ENCODE data around the gene CCNA2. TPM values are rescaled to one million over a fixed set of nuclear protein-coding genes. Genes with fewer than 3 reads are reported as not detected.

Gene CCNA2
- 0.81 TPM for total RNA-seq
- long read RNA-seq, partial matches to known transcripts, result 1 of 4 reads
- long read RNA-seq, other reads (novel, unspliced or antisense), result 0 of 4 reads

DNA sequence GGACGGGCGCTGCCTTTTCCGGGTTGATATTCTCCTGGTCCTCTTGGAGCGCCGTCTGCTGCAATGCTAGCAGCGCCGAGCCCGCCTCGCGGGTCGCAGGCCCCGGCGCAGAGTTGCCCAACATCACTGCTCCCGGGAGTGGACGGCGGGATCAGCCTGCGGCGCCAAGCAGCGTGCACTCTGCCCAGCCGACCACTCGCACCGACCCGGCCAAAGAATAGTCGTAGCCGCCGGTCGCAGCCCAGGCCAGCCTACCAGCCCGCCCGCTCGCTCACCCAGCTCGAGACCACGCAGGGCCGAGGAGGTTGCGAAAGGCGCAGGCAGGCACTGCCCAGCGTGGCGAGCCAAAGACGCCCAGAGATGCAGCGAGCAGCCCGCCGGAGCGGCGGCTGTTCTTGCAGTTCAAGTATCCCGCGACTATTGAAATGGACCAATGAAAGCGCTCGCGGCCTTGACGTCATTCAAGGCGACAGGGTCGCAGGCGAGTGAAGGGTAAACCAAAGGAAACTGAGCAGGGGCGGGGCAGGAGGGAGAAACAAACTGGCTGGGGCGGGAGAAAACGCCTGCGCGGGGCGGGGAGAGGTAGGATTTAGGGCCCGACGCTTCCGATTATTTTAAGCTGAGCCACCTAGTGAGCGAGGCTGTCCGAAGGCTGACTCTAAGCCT is at the start of gene CCNA2:
TSS of gene CCNA2 (minus strand) at position 379 of the 666 bp plus-strand sequence. CDS start at position 124, 255 bp downstream.
- ATAC-seq (ENCODE audit: poor library complexity) (peak; percentile 100), DNase-seq (peak; percentile 97)
- intact Hi-C loops (cut with DNase I), result no loop called here

DNA sequence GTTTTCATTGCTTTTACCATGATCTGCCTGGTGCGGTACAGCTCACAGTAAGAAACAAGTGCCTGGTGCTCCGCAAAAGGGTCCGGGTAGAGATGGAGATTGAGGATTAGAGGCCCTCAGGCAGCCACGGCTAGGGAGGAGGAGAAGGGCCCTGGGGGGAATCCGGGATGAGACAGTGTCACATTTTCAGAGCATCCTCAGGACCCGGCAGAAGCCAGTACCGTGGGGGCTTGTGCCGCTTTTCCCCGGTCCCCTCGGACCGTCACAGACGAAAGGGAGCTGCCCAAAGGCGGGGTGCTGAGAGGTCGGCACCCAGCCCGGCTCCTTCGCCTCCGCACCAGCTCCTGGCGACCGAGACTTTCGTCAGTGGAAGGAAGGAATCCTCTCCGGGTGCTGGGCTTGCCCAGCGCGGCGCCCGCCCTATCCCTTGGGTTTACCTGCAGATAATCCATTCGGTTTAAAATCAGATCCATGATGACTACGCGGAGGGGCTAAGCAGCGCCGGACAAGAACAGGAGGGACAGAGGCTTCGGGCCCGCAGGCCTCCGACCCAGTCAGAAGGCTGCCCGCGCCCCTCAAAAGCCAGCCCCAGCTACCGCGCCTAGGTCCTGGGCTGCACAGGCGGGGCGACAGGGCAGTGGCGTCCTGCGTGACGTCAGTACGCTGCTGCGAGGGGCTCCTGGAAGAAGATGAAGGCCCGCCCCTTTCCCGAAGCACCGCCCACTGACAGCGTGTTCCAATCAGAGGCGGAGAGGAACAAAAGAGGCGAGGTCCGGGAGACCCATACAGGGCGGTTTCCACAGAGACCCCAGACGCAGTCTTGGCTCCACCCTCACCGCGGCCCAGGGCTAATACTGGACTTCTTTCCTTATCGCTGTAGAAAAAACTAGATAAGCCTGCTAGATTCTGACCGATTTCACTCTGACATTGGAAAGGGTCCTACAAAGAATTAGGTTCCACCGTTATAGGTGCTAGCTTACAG is 46.4 kb upstream of the CCNA2 start, which contains the start of gene BBS7:
TSS of gene BBS7 (minus strand) at position 634 of the 982 bp plus-strand sequence. CDS start at position 473, 161 bp downstream.
- DNase-seq (peak; percentile 99), ATAC-seq (ENCODE audit: poor library complexity) (peak; percentile 100)
- intact Hi-C loops (cut with DNase I), result no loop called here

DNA sequence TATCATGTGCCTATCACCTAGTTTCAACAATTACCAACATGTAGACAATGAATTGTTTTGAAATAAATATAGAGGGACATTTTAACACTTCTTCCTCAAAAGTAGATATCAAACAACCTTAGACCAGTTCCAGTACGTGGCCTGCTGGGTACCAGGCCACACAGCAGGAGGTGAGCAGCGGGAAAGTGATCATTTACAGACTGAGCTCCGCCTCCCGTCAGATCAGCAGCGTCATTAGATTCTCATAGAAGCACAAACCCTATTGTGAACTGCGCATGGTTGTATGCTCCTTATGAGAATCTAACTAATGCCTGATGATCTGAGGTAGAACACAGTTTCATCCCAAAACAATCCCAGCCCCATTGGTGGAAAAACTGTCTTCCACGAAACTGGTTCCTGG is 40.1 kb upstream of the CCNA2 start:
- intact Hi-C loops (cut with DNase I), result no loop called here
- DNase-seq, result no peak
- no peak for ATAC-seq (ENCODE audit: poor library complexity)

GRCh38 chr4:121861426-121861825 is 37.7 kb upstream of the CCNA2 start:
- no peak for DNase-seq
- no peak for ATAC-seq (ENCODE audit: poor library complexity)
- intact Hi-C loops (cut with DNase I), result no loop called here

DNA sequence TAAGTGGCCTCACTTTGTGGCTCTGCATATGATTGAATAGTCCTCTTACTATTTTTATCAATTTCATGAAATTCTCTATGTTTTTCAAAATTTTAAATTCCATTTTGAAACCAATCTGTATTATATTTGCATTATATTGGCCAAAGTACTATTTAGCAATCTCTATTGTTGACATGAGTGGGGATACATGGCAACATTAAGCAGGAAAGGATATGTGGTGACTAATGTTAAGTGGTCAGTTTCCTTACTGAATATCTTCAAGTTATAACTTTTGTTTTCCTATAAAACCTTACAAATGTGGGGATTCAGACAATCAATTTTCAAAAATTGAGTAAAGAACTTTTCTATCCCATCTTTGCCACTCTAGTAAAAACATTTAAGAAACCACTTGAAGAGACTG is 36.4 kb upstream of the CCNA2 start:
- intact Hi-C loops (cut with DNase I), result no loop called here
- DNase-seq (no peak), ATAC-seq (ENCODE audit: poor library complexity) (no peak)

- no peak for DNase-seq
- ATAC-seq (ENCODE audit: poor library complexity), result no peak
- intact Hi-C loops (cut with DNase I), result no loop called here
These were observed 27.7 kb upstream of the CCNA2 start for GRCh38 chr4:121851354-121851753.

DNA sequence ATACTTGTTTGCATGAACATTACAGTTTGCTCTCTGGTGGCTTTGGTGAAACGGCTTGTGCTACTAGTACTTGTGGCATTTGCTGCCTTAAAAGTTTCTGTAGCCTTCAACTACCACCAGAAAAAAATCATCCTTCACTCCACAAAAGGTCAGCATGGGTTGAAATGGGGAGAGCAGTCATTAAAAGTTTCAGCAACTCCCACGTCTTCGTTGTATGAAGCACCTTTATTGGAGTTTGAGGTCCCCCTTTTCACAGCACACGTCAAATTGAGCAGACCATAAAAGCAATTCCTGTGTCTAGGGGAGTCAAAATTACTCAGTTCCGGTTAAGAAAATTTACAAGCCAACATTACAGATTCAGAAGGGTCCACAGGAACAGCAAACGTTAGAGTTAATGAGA is 23.0 kb upstream of the CCNA2 start:
- no peak for DNase-seq
- intact Hi-C loops (cut with DNase I), result no loop called here
- ATAC-seq (ENCODE audit: poor library complexity), result no peak

DNA sequence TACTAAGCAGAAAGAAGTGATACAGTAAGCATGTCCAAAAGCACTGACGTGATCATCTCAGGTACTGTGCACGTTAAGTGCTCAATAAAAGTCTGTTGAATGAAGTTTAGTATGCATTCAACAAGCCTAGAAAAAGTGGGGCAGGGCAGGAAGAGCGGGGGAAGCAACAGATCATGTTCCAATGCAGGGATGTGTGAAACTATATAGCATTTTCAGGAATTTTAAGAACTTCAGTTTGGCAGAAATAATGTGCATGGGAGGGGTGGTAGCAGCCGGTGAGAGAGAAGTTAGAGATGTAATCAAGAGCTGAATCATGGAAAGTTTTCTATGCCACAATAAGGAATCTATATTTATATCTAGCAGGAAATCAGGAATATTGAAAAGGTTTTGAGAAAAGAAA is 19.2 kb upstream of the CCNA2 start:
- intact Hi-C loops (cut with DNase I), result no loop called here
- DNase-seq (no peak), ATAC-seq (ENCODE audit: poor library complexity) (no peak)

GRCh38 chr4:121838136-121838535 is 14.5 kb upstream of the CCNA2 start:
- intact Hi-C loops (cut with DNase I), result no loop called here
- ATAC-seq (ENCODE audit: poor library complexity) (no peak), DNase-seq (no peak)

GRCh38 chr4:121829511-121829910 is 5.8 kb upstream of the CCNA2 start:
- DNase-seq (no peak), ATAC-seq (ENCODE audit: poor library complexity) (no peak)
- intact Hi-C loops (cut with DNase I), result no loop called here

GRCh38 chr4:121827853-121828252 is 4.2 kb upstream of the CCNA2 start:
- no peak for ATAC-seq (ENCODE audit: poor library complexity)
- intact Hi-C loops (cut with DNase I), result no loop called here

GRCh38 chr4:121824950-121825349 is 1.3 kb upstream of the CCNA2 start:
- no peak for DNase-seq
- intact Hi-C loops (cut with DNase I), result no loop called here
- no peak for ATAC-seq (ENCODE audit: poor library complexity)

More at GRCh38 chr4:121827853-121828252, 4.2 kb upstream of the CCNA2 start:
- no peak for DNase-seq

DNA sequence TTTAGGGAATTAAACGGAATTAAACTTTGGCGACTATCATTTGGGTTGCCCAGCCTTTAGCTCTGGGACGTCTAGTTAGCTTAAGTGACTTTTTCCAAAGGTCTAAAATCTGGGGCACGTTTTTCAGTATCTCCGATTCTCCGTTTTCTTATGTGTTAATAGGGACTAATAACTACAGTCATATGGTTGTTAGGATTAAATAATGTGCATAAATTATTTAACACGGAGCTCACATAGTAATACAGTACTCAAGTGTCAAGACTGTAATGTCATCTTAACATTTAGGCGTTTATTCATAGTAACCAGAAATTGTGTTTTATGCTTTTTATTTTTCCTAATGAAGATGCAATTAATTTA is 466 bp upstream of the CCNA2 start:
- DNase-seq (no peak), ATAC-seq (ENCODE audit: poor library complexity) (peak; percentile 4)
- intact Hi-C loops (cut with DNase I), result no loop called here

DNA sequence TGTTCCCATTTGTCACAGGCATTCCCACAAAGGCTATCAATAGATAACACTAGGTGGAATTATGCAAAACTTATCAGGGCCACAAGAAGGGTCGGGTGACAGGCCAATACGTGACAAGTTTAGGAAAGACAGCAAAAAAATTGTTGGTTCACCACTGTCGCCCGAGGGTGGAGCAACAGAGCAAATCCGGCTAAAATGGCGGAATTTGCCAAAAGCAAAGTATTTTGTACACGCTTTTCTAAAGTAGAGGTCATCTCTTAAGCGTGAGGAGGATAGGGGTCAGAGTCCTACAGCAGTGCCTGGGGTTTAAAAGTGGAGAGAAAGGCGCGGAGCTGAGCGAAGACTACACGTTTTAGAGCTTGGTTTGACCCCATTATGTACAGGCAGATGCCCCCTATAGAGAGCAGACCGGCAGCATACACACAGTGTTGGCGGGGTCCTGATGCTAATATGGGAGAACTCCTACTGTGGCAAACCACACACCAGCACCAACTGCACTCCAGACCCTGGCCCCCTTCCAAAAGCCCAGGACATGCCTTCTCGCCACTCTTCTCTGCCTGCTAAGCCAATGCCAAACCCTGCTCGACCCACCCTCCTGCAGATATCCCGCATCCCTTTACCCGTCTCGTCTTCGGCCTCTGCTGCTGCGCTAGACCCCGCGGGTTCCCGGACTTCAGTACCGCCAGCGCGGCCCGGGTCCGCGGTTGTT is 733 bp downstream of the CCNA2 start:
- DNase-seq, result no peak
- intact Hi-C loops (cut with DNase I), result no loop called here
- ATAC-seq (ENCODE audit: poor library complexity), result peak; percentile 20

- DNase-seq (no peak), ATAC-seq (ENCODE audit: poor library complexity) (no peak)
- intact Hi-C loops (cut with DNase I), result no loop called here
These were observed 1.6 kb downstream of the CCNA2 start for GRCh38 chr4:121822047-121822446.

DNA sequence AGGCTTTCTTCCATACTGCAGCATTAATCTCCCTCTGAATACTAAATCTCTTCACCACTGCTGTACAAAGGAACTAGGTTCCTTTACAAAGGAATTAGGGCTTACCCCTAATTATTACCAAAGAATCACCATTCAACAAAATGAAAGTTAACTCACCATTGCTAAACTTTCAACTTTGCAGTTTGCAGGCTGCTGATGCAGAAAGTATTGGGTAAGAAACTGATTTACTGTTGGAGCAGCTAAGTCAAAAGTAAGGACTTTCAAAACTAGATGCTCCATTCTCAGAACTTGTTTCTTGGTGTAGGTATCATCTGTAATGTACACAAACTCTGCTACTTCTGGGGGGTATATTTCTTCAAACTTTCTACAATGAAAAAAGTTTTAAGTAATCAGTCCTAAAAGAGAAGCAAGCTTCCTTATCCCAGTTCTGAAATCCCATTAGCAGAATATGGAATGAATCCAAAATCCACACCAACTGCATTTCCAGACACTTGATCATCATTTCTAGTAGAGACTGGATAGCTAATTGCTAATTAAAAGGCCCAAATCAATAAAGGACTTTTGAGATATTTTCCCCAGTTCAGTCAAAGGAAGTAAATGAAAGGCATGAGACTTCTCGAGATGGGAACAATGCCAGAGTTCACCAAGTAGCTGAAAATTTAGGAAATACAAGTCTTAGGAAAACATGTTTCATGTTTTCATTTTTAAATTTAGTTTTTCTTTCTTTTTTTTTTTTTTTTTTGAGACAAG is 4.3 kb downstream of the CCNA2 start:
- ATAC-seq (ENCODE audit: poor library complexity) (no peak), DNase-seq (no peak)
- intact Hi-C loops (cut with DNase I), result no loop called here

- intact Hi-C loops (cut with DNase I), result no loop called here
- DNase-seq, result no peak
- ATAC-seq (ENCODE audit: poor library complexity), result no peak
These were observed 5.5 kb downstream of the CCNA2 start for GRCh38 chr4:121818215-121818614.

- intact Hi-C loops (cut with DNase I), result no loop called here
- no peak for ATAC-seq (ENCODE audit: poor library complexity)
- DNase-seq, result no peak
These were observed 6.0 kb downstream of the CCNA2 start for GRCh38 chr4:121817701-121818100.
